ENCODE measurements around the gene TELO2. TPM values are rescaled to one million over a fixed set of nuclear protein-coding genes. Genes with fewer than 3 reads are reported as not detected.
"Not testable (repeated sequence)": the region's sequence is repeated elsewhere in the genome, so short reads cannot be mapped to it uniquely, and the experiment has no call there.

Gene TELO2
- total RNA-seq, 3 donors from 2014 or later = 15.2 to 27.5 (median 23.9) TPM

- intact Hi-C loops (cut with DNase I; ENCODE audit: low total_unique reads) = no loop called here
Measured at GRCh38 chr16:1466968-1467521, 26.1 kb upstream of the TELO2 start.

GRCh38 chr16:1468426-1468810, 24.7 kb upstream of the TELO2 start:
- Histone ChIP-seq H3K27ac (peak overlapping the region in 1 of 2 donors; percentile 63), H3K4me1 (no peaks in the 10 kb centered on the region), H3K36me3 (no peaks in the 10 kb centered on the region), H3K27me3 (no peaks in the 10 kb centered on the region), H3K4me3 (peak overlapping the region in 2 of 3 donors; percentile 22 to 55), H3K9me3 (no peaks in the 10 kb centered on the region)
- intact Hi-C loops (cut with DNase I; ENCODE audit: low total_unique reads) = no loop called here
- TF ChIP-seq CTCF (IDR thresholded peaks at IDR 0.05) (no peak), POLR2A (IDR thresholded peaks at IDR 0.05) (no peak), POLR2AphosphoS5 (IDR thresholded peaks at IDR 0.05) (no peak)
- no peak for DNase-seq (ENCODE audit: low spot score in 2 of 2)

More at GRCh38 chr16:1466968-1467521, 26.1 kb upstream of the TELO2 start:
- no peaks in the 10 kb centered on the region for H3K27me3 ChIP-seq
- H3K27ac ChIP-seq = no peak overlapping the region
- H3K9me3 ChIP-seq = no peaks in the 10 kb centered on the region
- no peak for DNase-seq (ENCODE audit: low spot score in 2 of 2)
- no peaks in the 10 kb centered on the region for H3K36me3 ChIP-seq
- H3K4me3 ChIP-seq = no peak overlapping the region
- TF ChIP-seq CTCF (IDR thresholded peaks at IDR 0.05) (no peak), POLR2AphosphoS5 (IDR thresholded peaks at IDR 0.05) (no peak), POLR2A (IDR thresholded peaks at IDR 0.05) (no peak)
- H3K4me1 ChIP-seq = no peaks in the 10 kb centered on the region

GRCh38 chr16:1469141-1469540, 24.0 kb upstream of the TELO2 start:
- H3K4me3 ChIP-seq; H3K27me3 ChIP-seq; H3K36me3 ChIP-seq; H3K9me3 ChIP-seq; intact Hi-C loops (cut with DNase I; ENCODE audit: low total_unique reads); H3K27ac ChIP-seq; H3K4me1 ChIP-seq; DNase-seq (ENCODE audit: low spot score in 2 of 2): not testable (repeated sequence)

- H3K4me3 ChIP-seq = peak overlapping the region in 1 of 3 donors; percentile 9
- no peak for DNase-seq (ENCODE audit: low spot score in 2 of 2)
- H3K27me3 ChIP-seq = no peaks in the 10 kb centered on the region
- H3K36me3 ChIP-seq = no peaks in the 10 kb centered on the region
- TF ChIP-seq CTCF (IDR thresholded peaks at IDR 0.05) = no peak
- no peak for TF ChIP-seq POLR2A (IDR thresholded peaks at IDR 0.05)
- TF ChIP-seq POLR2AphosphoS5 (IDR thresholded peaks at IDR 0.05) = no peak
- intact Hi-C loops (cut with DNase I; ENCODE audit: low total_unique reads) = no loop called here
- H3K4me1 ChIP-seq = no peaks in the 10 kb centered on the region
- peak overlapping the region in 1 of 2 donors; percentile 70 for H3K27ac ChIP-seq
- no peaks in the 10 kb centered on the region for H3K9me3 ChIP-seq
Measured at GRCh38 chr16:1469693-1470201, 23.4 kb upstream of the TELO2 start.

GRCh38 chr16:1470481-1471251, 22.5 kb upstream of the TELO2 start:
- DNase-seq (ENCODE audit: low spot score in 2 of 2) = no peak
- TF ChIP-seq CTCF (IDR thresholded peaks at IDR 0.05) (no peak), POLR2A (IDR thresholded peaks at IDR 0.05) (no peak), POLR2AphosphoS5 (IDR thresholded peaks at IDR 0.05) (no peak)

More at GRCh38 chr16:1470481-1471251, 22.5 kb upstream of the TELO2 start:
- H3K36me3 ChIP-seq = no peaks in the 10 kb centered on the region
- no peaks in the 10 kb centered on the region for H3K9me3 ChIP-seq
- H3K27me3 ChIP-seq = no peaks in the 10 kb centered on the region
- peak overlapping the region; percentile 40 to 70 for H3K27ac ChIP-seq
- no peaks in the 10 kb centered on the region for H3K4me1 ChIP-seq
- peak overlapping the region in 1 of 3 donors; percentile 8 for H3K4me3 ChIP-seq
- intact Hi-C loops (cut with DNase I; ENCODE audit: low total_unique reads) = no loop called here
